Panc1 (cell line): ENCODE data around the gene MYO16.

Experiments
- POLR2AphosphoS5 ChIP-seq: IDR thresholded peaks from 2 replicates; pipeline ENCODE4 v1.6.1; 2012; ENCODE audit warnings: mild to moderate bottlenecking, low read depth, low read length, moderate library complexity
- SIN3A ChIP-seq: IDR thresholded peaks from 2 replicates; pipeline ENCODE4 v1.6.1; 2012; ENCODE audit warnings: low read depth, mild to moderate bottlenecking, low read length, moderate library complexity, borderline replicate concordance; ENCODE audit not compliant: insufficient read depth
- TF ChIP-seq, protein P1 (sequence below): fragments of 450-650 bp; IDR thresholded peaks from 2 replicates; pipeline ENCODE4 v1.5.1; 2017; ENCODE audit warnings: mild to moderate bottlenecking
- TF ChIP-seq, protein P2 (sequence below), 2 experiments: IDR thresholded peaks; 2 replicates each; pipeline ENCODE4 v1.6.1; 2011 to 2012; ENCODE audit warnings: low read depth in 2 of 2, control low read depth in 1 of 2, low read length in 1 of 2, mild to moderate bottlenecking in 1 of 2, moderate library complexity in 1 of 2; ENCODE audit not compliant: insufficient read depth in 1 of 2

GRCh38 chr13:109028624-109029023 lies 399.2 kb downstream of the MYO16 start:
- TF ChIP-seq, protein P1, sequence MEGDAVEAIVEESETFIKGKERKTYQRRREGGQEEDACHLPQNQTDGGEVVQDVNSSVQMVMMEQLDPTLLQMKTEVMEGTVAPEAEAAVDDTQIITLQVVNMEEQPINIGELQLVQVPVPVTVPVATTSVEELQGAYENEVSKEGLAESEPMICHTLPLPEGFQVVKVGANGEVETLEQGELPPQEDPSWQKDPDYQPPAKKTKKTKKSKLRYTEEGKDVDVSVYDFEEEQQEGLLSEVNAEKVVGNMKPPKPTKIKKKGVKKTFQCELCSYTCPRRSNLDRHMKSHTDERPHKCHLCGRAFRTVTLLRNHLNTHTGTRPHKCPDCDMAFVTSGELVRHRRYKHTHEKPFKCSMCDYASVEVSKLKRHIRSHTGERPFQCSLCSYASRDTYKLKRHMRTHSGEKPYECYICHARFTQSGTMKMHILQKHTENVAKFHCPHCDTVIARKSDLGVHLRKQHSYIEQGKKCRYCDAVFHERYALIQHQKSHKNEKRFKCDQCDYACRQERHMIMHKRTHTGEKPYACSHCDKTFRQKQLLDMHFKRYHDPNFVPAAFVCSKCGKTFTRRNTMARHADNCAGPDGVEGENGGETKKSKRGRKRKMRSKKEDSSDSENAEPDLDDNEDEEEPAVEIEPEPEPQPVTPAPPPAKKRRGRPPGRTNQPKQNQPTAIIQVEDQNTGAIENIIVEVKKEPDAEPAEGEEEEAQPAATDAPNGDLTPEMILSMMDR = no peak
- TF ChIP-seq, protein P2, sequence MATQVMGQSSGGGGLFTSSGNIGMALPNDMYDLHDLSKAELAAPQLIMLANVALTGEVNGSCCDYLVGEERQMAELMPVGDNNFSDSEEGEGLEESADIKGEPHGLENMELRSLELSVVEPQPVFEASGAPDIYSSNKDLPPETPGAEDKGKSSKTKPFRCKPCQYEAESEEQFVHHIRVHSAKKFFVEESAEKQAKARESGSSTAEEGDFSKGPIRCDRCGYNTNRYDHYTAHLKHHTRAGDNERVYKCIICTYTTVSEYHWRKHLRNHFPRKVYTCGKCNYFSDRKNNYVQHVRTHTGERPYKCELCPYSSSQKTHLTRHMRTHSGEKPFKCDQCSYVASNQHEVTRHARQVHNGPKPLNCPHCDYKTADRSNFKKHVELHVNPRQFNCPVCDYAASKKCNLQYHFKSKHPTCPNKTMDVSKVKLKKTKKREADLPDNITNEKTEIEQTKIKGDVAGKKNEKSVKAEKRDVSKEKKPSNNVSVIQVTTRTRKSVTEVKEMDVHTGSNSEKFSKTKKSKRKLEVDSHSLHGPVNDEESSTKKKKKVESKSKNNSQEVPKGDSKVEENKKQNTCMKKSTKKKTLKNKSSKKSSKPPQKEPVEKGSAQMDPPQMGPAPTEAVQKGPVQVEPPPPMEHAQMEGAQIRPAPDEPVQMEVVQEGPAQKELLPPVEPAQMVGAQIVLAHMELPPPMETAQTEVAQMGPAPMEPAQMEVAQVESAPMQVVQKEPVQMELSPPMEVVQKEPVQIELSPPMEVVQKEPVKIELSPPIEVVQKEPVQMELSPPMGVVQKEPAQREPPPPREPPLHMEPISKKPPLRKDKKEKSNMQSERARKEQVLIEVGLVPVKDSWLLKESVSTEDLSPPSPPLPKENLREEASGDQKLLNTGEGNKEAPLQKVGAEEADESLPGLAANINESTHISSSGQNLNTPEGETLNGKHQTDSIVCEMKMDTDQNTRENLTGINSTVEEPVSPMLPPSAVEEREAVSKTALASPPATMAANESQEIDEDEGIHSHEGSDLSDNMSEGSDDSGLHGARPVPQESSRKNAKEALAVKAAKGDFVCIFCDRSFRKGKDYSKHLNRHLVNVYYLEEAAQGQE (IDR thresholded peaks at IDR 0.05; ENCODE audit: insufficient read depth in 1 of 2, low read depth in 2 of 2, low read length in 1 of 2) = no peak
- TF ChIP-seq SIN3A (no peak), POLR2AphosphoS5 (no peak)
